Fibroblast of skin of left quadriceps (primary cell): ENCODE measurements around the gene TMEM245.
"Not testable (repeated sequence)": the region's sequence is repeated elsewhere in the genome, so short reads cannot be mapped to it uniquely, and the experiment has no call there.

Source experiments
- DNase-seq, 2 experiments: peaks; one replicate each; pipeline ENCODE4 v3.0.0-alpha.2; 2013; ENCODE audit warnings: low read depth in 2 of 2

TMEM245 gene

DNA sequence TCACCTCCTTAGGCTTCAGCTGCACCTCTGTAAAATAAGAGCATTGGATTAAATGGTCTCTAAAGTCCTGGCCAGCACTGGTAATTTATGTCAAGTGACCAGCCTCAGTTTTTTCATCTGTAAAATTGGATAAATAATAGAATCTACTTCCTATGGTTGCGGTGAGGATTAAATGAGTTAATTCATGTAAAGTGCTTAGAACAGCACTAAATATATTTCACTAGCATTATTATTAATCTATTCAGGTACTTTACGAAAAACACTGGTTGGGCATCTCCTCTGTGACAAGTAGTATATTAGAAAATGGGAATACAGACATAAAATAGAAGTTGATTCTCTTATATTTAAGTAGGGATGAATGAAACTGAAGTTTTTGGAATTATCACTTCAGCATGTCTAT lies 13.8 kb upstream of the TMEM245 start:
- no peak for DNase-seq

DNA sequence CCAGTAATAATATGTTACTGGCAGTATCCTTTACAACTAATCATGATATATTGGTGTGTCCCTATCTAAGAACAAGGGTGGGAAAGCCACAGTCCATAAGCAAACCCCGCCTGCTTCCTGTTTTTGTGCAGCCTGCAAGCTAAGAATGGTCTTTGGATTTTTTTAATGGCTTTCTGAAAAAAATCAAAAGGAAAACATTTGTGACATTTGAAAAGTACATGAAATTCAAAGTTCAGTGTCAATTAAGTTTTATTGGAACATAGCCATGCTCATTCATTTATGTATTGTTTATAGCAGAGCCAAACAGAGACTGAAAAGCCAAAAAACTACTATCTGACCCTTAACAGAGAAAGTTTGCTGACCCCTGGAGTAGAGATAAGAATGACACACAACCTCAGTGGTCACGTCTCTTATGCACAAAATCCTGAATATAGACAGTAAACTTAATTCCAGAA lies 12.8 kb upstream of the TMEM245 start:
- no peak for DNase-seq

DNA sequence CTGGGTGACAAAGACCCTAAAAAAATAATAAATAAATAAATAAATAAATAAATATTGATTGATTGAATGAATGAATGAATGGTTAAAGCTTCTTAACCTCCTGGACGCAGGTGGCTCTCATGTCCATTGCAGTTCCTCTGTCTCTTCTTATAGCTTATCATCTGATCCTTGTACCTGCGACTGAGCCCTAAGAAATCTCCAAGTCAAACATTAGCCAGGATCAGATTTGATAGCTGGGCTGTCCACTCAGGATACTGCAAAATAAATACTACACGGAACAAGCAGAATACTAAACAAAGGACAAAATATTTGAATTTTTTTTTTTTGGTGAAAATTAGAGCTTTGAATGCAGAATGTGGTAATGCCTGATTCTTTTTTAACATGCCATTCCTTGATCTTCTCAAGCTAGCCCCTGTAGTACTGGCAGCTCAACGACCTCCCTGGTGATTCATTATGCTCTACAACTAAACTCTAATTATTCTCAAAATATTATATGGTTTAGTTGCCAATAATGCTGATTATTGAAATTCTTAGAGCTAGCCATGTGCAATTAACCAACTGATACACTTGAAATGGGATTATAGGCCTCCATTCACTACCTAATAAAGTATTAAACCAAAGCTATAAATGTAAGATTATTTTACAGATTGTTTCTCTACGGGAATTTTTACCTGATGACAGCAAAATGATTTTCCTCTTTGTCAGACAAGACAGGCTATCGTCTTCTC lies 9.9 kb upstream of the TMEM245 start:
- DNase-seq: no peak

DNA sequence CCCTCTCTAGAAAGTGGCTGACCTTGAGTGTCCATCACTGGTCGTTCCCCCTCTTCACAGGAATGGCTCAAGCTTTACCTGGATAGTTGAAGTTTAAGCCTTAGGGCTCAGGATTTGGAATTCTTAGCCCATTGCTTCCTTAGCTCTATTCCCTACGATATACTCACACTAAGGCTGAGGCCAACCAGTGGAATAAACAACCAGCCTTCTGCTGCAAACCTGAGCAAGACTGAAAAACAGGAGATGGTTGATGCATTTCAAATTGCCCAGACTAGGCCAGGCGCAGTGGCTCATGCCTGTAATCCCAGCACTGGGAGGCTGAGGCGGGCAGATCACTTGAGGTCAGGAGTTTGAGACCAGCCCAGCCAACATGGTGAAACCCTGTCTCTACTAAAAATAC lies 6.9 kb upstream of the TMEM245 start:
- DNase-seq: not testable (repeated sequence)

DNA sequence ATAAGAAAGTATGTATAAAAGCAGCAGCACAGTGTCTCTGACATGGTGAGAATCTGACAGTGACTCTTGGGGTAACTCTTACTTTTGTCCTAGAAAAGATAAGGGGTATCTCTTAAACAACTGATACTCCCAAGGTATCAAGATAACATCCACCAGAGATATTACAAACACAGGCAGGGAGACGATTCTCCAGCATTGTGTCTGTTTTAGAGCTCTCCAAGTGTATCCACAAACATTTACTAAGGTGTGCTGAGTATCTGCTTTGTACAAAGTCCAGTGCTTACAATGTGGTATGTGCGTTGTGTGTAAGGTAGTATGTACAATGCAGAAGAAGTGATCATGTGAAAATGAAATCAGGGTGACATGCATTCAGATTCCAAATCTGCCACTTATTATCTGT lies 4.4 kb upstream of the TMEM245 start:
- no peak for DNase-seq

DNA sequence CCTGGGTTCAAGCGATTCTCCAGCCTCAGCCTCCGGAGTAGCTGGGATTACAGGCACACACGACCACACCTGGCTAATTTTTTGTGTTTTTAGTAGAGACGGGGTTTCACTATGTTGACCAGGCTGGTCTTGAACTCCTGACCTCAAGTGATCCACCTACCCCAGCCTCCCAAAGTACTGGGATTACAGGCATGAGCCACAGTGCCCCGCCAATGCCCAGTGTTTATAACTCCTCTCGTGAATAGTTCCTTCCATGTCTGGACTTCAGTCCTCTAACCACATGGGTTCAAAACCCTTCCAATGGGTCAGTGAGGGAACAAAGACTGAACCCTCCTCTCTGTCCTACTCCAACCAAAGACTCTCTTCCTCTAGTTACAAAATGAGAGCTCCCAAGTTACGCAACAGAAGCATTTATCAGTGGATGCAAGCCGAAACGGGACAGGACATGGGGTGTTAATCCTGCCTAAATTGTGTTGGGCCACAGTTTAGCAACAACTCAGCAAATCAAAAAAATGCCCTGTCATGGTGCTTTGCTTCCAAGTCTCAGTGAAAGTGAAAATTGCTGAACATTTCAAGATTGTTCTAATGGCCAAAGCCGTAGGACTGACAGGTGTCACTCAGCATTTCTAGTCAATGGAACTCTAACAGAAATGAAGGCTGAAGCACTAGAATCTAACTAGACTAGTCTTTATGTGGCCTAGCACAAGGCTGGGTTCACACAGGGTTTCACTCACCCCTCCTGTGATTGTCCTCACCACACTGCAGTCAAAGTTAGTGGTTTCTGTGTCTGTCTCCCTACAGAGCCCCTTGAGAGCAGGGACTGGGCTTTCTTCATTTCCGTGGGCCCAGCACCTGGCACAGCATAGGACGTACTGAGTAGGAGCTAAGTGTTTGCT lies 3.2 kb upstream of the TMEM245 start:
- DNase-seq: no peak

DNA sequence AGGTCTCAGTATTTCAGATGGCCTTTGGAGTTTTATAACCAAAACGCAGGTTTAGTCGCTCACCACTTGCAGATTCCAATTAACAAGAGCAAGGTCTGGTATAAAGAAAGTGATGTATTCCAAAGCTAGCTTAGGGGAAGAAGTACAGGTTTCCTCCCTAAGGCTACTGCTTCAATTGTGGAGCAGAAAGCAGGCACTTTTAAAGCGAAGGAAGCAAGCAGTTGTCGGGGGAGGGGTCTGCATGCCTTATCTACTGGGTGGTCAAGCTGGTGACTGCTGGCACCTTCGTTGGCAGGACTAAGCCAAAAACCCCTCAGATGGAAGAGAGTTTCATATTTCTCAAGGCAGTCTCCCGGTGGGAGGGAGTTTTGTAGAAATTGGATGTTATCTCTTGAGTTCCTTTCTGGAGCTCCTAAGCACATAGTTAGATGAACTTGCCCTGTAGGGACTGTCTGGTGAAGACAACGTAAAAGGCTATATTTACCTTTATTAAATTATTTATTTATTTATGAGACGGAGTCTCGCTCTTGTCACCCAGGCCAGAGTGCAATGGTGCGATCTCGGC lies 1.6 kb upstream of the TMEM245 start:
- DNase-seq: no peak

DNA sequence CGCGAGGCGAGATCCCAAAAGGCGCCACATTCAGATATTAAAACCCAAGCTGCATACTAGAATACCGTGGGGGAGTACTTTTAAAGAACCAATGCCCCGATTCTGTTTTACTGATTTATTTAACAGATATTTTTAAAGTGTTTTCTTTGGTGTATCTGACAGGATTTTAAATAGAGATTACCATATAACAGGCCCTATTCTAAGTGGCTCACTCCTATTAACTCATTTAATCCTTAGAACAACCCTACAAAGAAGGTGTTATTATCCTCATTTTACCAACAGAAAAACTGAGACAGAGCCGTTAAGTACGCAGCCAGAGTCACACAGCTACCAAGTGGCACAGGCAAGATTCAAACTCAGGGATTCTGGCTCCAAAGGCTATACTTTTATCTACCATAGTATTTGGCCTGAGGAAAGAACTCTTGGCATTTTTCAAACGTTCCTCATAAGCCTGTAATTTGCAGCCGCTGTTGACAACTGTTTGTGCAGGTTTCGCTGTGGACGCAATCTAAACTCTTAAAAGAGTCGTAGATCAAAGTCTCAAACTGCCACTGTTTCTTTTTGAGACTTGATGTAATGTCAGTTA lies 550 bp upstream of the TMEM245 start:
- DNase-seq: no peak

DNA sequence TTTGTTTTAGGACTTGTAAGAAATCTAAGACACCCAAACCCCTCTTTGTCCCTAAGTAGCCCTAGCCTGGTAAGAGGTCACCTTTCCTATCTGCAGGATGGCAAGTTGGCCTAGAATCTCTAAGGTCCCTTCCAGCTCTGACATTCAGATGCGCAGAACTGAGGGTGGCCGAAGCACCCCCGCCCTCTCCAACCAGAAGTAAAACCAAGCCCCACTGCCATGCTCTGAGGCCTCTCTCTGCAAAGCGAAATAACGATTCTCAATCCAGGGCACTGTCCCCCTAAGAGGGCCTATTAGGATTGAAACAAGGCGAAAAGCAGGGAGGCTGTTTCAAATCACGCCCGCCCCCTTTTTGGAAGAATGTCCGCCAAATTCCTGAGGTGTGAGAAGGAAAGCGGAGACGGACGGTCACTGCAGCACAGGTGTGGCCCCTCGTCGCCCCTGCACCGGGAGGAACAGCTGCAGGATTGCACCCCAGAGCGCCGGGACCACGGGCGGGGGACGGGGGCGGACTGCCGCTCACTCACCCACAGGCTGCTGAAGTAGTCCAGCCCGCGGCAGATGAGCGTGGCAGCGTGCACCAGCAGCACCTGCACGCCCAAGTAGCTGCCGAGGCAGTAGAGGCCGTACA lies 824 bp downstream of the TMEM245 start:
- DNase-seq: no peak

DNA sequence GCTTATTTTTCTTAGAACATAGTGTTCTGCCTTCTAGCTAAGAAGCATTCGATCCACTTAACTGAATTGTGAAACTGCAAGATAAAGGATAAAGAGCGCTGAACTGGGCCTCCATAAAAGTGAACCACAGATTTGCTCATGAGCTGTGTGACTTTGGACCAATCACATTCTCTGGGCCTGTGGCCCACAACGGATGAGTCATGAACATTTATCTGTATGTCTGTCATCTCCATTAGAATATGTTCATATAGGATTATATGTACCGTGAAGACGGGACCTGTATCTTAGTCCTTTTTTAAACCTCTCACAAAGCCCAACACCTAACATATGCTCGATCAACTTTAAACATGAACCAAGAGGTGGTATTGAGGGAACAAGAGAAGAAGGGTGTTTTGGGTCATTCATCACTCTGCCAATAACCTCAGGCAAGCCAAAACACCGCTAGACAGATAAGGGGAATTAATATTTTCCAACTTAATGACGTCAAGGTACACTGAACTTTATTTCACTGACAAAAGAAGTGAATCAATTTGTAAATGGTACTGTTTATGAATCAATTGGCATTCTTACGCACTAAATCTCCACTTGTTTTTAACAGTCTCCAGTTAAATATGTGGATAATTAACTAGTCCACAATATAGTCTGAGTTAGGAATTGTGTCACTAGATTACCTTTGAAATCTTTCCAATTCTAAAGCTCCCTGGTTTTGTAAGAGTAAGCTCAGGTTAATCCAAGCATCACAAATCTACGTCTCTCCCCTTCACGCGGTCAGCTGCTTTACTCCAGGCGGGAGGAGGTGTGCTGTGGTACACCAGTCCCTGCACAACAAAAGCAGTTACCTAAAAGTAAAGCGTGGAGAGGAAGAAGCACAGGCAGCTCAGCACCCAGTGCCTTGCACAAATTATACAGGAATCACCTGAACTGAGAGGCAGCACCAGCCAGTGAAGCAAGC lies 1.6 kb downstream of the TMEM245 start:
- DNase-seq: peak; percentile 76 to 78

DNA sequence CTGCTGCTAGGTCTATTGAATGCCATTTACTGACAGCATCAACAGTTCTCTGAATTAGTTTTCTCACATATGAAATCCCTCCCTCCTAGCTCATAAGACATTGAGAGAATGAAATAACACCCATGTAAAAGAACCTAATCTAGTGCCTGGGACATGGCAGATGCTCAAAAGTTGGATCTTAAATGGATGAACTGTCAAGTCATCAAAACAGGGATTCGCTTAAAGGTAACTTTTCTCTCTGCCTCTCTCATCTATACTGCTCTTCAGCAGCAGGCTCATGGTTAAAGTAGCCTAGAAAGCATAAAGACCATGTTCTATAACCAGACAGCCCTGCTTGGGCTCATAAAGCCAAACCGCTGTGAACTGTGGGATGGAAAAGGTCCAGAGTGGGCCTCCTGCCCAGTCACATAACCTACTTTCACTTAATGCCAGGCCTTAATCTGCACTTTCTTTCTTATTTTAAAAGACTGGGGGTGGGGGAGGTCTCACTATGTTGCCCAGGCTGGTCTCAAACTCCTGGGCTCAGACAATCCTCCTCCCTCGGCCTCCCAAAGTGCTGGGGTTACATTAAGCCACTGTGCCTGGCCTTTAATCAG lies 3.7 kb downstream of the TMEM245 start:
- no peak for DNase-seq

DNA sequence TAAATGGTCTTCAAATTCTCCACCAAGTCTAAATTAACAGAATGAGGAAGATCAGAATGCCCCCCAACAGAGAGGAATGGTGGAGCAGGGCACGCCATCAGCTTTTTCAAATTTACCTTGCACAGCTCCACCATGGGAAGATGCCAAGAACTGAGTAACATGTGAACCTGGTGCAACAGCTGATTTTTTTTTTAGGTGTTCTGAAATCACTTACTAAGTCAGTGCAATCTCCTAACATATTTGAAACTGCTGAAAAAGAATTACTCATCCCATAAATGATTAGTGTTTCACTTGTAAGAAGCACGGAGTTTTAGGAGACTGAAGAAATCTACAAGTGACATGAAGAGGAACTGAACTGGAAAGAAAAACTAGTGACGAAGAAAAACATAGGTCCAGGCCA lies 5.1 kb downstream of the TMEM245 start:
- no peak for DNase-seq

DNA sequence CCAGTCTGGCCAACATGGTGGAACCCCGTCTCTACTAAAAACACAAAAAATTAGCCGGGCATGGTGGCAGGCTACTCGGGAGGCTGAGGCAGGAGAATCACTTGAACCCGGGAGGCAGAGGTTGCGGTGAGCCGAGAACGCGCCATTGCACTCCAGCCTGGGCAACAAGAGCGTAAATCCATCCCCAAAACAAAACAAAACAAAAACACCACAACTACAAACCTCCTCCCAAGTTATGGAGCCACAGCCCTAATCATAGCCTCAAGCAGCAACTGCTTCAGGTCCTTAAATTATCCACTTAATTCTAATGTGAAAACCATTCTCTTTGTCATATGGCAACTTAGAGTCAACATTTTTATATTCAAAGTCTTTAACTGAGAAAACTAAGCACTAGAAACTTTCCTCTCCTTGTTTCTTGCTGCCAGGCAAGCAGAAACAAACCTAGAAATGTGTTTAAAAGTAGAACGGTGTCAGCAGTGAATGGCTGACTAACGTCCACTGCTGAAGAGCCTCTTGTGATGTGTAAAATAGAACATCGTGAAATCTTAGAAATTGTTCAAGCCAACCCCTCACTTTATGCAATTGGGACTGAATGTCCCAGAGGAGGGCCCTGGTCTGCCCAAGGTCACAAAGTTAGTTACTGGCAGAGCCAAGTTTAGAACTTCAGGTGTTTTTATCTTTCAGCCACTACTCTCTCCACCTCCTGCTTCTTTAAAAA lies 5.7 kb downstream of the TMEM245 start:
- DNase-seq: no peak

DNA sequence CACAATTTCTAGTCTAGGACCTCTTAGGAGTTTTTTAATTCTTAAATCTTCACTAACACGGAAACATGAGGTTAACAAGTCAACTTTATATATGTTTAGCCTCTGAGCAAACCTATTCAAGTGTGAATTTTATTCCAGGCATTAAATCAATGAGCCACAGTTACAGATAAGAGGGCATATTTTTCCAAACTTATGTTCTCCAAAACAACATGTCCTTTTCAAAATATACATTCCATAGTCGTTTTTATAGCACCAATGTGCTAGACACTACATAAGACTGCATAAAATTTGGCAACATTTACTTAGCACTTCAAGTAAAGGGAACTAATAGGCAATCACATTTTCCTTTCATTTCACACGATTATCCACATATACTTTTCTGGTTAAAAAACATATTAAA lies 6.5 kb downstream of the TMEM245 start:
- DNase-seq: no peak

DNA sequence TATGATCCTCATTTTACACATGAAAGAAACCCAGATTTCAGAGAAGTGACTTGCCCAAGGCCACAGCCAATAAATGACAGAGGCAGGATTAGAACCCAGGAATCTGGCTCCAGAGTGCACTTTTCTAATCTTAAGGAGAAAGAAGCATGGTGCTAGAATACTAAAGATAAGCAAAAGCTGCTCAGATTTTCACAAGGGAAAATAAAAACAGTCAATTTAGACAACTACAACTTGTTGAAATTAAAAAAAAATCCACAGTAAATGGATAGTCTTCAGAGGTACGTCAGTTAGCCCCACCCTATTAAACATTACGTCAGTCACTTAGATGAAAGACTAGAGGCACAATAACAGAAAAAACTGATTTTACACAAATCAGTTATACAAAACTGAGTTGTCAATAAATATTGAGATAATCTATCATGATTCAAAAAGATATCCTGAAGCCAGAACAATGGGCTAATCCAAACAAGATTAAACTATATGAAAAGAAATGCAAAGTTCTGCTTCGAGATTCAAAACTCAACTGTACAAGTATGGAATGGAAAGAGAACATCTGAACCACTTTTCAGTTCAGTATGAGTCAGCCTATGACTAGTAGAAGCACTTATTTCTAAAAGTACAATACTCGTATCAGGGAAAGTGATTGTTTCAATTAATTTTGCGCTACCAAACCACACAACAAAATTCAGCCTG lies 9.3 kb downstream of the TMEM245 start:
- DNase-seq: no peak

DNA sequence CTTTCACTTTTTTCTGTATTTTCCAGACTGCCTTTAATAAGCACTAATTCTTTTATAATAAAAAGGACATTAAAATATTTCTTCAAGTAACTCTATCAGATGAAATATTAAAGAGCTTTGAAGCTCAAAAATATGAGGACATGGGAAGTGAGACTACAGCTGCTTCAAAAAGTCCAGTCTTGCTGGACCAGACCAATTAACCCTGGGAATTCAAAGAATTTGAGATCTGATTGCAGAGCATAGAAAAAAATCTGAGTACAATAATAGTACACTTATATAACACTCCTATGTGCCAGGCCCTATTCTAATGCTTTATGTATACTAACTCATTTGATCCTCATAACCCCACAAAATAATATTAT lies 9.8 kb downstream of the TMEM245 start:
- DNase-seq: no peak

DNA sequence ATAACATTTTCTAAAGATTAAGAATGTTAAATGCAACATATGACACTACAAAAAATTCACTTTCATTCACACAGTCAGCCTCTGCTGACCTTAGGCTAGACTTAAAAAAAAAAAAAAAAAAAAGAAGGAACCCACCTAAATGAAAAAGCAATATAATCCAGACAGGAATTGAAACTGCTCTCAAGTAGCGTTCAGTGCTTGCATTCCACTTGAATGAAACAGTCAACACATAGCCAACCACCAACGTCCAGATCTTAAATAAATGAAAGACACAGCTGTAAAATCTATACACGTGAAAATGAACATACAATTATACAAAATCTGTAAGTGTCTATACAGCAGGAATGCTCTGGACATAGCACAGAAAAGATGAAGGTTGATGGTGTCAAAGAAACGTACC lies 11.4 kb downstream of the TMEM245 start:
- no peak for DNase-seq

DNA sequence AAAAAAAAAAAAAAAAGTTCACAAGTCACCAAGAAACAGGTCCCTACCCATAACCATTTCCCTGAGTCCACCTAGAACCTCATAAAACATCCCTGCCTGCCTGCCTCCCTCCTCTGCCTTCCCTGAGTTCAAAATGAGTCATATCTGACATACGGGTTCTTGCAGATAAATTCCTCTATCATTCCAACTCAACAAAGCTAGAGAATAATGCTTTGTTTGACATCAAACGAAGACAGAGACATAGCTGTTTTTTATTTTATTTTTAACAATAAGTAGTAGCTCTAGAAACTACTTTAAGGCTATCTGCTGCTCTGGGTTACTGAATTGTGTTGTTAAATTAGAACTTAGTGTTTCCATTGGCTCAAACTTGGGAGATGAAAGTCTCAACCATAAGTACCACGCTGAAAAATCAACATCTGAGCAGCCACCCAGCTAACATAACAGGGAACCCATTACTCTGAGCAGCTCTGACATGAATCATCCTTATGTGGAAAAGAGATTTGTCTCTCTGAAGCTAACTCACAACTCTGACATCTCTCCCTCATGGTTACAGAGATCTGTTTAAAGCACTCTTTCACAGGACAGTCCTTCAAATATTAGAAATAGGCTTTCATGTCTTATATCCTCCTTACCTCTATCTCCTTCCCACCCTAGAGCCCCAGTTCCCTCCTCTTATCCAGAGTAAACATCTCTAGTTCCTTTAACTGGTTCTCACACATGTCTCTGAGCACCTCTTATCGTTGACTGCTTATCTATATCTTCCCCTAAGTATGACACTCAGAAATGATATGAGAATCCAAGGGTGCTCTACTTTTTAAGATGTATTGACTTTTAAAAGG lies 12.1 kb downstream of the TMEM245 start:
- DNase-seq: peak in 1 of 2 experiments; percentile 49
